Cerebellar cortex (tissue), 1 donor: ENCODE results near the gene CGB1.

Experiments used
- DNase-seq: peaks from one replicate; pipeline ENCODE4 v3.0.0-alpha.2; 2015; ENCODE audit warnings: low spot score

Gene CGB1

DNA sequence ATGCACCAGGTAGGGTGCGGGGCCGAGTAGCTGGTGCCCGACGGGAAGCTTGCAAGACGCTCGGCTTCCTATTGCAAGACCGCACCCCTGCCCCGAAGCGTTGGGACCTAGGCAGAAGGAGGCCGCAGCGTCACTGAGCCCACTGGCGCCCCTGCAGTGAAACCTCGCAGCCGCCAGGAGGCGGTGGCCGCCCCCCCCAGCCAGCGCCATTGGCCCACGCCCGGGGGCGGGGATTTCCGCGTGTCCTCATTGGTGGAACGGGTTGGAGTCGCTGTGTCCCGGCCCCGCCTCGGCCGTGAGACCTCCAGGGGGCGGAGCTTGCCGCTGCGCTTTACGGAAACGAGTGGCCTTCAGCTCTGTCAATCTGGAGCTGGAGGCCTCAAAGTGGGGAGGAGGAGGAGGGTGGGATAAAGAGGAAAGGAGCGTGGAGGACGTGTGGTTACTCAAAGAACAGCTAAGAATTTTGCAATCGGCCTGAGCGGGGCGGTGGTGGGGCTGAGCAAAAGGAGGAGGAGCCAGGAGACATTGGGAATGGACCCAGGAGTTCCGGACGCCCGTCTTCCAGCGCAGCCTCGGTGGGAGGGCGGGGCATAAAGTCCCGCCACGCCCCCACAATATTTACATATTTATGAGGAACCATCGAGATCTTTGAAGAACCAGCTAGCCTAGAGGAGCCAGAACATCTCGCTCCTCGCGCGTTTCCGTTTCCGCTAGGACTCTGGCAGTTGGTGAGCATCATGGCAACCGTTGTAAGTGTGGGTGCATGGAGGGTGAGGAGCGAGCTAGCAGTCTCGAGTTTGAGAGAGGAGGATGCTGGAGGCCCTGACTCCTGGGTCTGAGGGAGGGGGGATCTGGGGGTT is 43.3 kb downstream of the CGB1 start, which contains the start of the genes GYS1 and RUVBL2:
Gene GYS1 (minus strand): TSS at position 135 of the 860 bp plus-strand sequence. CDS start 197 bp downstream, outside the sequence.
Gene RUVBL2 (plus strand): TSS at position 713 of the 860 bp plus-strand sequence. CDS start 25 bp downstream, at position 738.
- DNase-seq, result peak; percentile 99

DNA sequence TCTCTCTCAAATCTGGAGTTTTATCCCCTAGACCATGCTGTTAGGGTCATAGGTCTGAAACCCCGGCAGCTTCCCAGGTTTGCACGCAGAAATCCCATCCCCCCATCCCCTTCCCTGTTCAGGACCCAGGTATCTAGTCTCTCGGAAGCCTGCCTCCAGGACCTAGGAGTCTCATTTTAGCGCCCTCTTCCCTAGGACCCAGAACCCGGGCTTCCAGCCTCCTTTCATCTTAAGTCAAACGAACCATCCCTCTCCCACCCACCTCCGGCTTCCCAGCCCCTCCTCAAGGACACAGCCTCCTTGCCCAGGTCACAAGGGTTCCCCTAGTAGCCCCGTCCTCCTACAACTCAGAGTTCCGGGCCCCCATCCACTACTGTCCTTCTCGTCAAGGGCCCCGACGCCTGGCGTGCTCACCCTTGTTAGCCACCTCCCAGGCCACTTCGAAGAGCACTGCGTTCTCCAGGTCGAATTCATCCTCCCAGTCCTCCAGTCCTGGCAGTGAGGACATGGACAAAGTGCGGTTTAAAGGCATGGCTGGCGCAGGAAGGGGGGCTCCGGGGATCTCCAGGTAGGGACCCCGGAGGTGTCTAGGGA is 44.0 kb downstream of the CGB1 start:
- DNase-seq, result peak; percentile 42

DNA sequence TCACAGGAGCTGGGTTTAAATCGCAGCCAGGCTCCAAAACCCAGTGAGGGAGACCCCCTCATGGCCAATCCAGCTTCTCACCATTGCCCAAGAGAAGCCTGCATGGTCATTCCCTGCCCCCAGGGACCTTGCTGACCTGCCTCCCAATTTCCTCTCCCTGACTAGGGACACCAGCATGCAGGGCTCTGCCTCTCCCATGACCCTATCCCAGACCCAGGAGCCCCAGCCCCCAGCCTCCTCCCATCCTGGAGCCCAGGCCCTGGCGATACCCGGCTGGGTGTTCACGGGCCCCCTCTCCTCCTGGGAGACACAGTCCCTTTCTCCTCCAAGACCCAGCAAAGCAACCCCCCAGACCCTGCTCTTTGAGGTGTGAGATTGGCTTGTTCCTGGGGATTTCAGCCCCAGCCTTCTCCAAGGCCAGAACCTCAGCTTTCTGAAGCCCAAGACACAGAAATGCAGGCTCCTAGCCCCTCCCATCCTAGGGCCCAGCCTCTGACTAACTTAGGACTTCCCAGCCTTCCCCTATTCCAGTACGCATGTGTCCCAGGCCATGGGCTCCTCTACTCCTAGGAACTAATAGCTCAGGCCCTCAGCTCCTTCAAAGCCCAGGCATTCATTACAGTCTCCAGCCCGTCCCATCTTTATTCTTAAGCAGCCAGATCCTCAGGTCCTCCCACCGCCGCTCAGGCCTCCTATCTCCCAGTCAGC is 44.7 kb downstream of the CGB1 start:
- DNase-seq, result peak; percentile 69

DNA sequence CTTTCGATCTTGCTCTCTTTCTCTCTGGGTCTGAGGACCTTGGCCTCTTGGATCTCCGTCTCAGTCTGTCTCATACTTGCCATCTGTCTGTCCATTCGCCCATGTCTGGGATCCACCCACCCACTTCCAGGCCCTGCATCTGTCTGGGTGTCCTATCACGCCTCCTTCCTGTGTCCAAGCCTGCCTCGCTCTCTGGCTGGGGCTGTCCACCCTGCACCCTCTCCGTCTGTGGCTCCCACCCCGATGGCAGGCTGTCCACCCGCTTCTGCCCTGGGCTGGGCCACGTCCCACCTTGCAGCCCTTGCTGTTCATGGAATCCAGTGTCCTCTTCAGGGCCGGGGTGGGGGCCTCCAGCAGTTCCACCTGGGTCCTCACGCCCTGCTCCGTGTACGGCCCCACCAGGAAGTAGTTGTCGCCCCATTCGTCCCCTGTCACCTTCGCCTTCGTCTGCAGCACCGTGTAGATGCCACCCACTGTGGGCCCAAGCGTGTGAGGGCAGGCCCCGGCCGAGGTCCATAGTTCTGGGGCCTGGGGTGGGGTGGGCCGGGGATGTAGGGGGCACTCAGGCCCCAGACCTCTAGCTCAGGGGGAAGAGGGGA is 45.6 kb downstream of the CGB1 start:
- no peak for DNase-seq

DNA sequence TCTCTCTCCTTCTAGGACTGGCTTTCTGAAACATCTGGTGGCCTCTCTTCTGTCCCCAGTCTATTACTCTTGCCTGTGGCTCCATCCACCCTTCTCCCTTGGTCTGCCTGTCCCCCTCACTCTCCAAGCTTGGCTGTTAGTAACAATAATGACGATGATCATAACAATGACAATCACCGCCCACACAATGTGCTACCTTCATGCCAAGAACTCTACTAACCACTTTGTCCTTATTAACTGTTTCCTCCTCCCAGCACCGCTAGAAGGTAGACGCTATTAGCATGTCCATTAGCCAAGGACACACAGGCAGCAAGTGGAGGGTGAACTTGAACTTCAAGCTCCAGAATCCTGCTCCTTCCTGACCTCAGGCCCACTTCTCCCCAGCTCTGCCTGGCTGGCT is 46.3 kb downstream of the CGB1 start:
- no peak for DNase-seq

DNA sequence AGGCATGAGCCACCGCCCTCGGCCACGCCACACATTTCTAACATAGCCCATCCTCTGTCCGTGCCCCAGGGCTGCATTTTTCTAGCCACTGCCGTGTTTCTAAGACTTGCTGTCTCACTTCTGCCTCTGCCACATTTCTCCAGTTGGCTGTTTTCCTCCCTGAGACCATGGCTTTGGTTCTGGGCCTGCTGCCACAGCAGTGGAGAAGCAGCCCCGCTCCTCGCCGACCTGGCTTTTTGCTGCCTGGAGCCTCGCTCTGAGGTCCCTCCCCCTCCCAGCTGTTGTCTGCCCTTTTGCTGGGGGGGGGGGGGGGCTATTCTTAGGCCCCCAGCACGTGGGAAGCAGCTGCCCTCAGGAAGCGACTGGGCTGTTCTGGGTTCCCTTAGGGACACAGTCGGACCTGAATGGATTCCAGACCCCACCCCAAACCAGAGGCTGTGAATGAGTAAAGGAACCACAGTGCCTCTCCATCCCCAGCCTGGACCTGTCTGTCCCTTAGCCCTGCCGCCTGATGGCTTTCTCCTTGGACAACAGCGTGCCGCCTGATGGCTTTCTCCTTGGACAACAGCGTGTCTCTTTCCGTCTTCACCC is 46.9 kb downstream of the CGB1 start:
- peak; percentile 20 for DNase-seq

DNA sequence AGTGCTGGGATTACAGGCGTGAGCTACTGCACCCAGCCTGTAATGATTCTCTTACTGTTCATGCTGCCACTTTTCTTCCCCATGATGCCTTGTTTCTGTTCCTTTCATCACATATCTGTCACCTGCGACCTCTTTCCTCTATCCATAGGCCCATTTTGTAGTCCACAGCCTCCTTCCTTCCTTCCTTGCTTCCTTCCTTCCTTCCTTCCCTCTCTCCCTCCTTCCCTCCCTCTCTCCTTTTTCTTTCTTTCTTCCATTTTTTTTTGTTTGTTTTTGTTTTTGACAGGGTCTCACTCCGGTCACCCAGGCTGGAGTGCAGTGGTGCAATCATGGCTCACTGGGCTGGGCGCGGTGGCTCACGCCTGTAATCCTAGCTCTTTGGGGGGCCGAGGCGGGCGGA is 47.8 kb downstream of the CGB1 start:
- no peak for DNase-seq

DNA sequence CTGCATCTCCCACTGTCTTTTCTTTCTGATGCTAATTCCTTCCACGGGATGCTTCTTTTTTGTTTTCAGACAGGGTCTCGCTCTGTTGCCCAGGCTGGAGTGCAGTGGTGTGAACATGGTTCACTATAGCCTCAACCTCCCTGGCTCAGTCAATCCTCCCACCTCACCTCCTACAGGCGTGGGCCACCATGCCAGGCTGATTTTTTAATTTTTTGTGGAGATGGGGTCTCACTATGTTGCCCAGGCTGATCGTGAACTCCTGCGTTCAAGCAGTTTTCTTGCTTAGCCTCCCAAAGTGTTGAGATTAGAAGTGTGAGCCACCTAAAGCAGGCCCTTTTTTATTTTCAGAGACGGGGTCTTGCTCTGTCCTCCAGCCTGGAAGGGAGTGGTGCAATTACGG is 48.4 kb downstream of the CGB1 start:
- no peak for DNase-seq

DNA sequence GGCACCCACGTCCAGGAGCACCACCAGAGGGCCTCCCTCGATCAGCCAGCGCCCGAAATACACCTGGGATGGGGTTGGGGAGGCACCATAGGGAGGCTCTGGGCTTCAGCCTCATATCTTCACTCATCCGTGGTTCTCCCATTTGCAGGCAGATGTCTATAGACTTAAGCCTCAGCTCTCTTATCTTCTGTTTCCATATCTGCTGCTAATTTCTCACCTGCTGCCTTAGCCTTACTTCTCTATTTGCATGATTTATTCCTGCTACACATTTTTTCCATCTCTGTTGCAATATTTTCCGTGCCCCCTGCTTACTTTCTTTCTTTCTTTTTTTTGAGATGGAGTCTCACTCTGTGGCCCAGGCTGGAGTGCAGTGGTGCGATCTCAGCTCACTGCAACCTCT is 49.4 kb downstream of the CGB1 start:
- DNase-seq, result no peak

DNA sequence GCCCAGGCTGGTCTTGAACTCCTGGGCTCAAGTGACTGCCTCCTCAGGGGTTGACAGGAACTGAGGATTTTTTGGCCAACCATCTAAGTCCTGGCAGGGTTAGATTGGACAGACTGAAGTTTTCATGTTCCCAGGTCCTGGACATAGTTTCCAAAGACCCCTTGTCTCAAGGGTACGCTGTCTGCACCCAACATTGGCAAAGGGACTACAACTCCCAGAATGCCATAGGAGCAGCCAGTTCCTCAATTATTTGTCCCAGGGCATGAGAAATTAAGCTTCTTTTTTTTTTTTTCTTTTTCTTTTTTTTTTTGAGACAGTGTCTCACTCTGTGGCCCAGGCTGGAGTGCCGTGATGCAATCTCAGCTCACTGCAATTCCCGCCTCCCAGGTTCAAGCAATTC is 50.5 kb downstream of the CGB1 start:
- no peak for DNase-seq

DNA sequence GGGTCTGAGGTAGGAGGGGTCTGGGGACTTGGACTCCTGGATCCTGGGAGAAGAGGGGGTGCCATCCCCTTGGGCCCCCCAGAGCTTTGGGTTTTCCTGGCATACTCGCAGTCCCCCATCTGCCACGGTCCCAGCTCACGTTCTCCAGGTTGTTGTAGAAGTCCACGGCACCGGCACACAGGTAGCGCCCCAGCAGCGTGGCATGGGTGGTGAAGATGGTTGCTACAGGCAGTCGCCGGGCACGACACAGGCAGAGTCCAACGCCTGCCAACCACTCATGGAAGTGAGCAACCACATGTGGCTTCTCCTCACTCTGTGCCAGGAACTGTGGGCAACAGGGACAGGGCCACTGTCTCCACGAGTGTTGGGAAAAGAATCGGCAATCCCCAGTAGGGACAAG is 51.0 kb downstream of the CGB1 start:
- DNase-seq, result no peak
